OCI-LY3 (cell line): ENCODE data around the gene TMEM30A.

Experiments
- CTCF ChIP-seq: fragments of 200-600, 300-600 bp; sonication (generic); IDR thresholded peaks from 2 replicates; pipeline ENCODE4 v1.5.1; 2014; ENCODE audit warnings: antibody characterized with exemption, low read length, low read depth
- EZH2phosphoT487 ChIP-seq: fragments of 200-600 bp; shearing (Covaris generic); IDR thresholded peaks from 2 replicates; pipeline ENCODE4 v1.6.1; 2018; ENCODE audit warnings: antibody characterized with exemption, mixed run types, low read depth

GRCh38 chr6:75209184-75209723 is 75.3 kb downstream of the TMEM30A start:
- no peak for TF ChIP-seq CTCF
- no peak for TF ChIP-seq EZH2phosphoT487
